H9 (cell line): Measurements from ENCODE around the gene NEK6. TPM values are rescaled to one million over a fixed set of nuclear protein-coding genes. Genes with fewer than 3 reads are reported as not detected.

Source experiments
- DNase-seq: peaks from one replicate; pipeline ENCODE4 v3.0.0-alpha.2; 2017
- H2AFZ ChIP-seq: one replicate; pipeline ENCODE4 v1.6.1; 2013; ENCODE audit warnings: mild to moderate bottlenecking, low read length, control low read depth, moderate library complexity
- H2AK5ac ChIP-seq: 2 replicates; pipeline ENCODE4 v1.6.1; 2013; ENCODE audit warnings: low read length, control low read depth, mixed read lengths; ENCODE audit not compliant: insufficient read length
- H2BK120ac ChIP-seq: one replicate; pipeline ENCODE4 v1.6.1; 2013; ENCODE audit warnings: low read depth, mild to moderate bottlenecking, low read length, control low read depth, inconsistent platforms; ENCODE audit not compliant: poor library complexity, severe bottlenecking
- H2BK12ac ChIP-seq: 2 replicates; pipeline ENCODE4 v1.6.1; 2013; ENCODE audit warnings: low read length, control low read depth, mixed read lengths, low read depth; ENCODE audit not compliant: insufficient read length
- H2BK15ac ChIP-seq: 2 replicates; pipeline ENCODE4 v1.6.1; 2013; ENCODE audit warnings: low read depth, low read length, control low read depth
- H2BK20ac ChIP-seq: one replicate; pipeline ENCODE4 v1.6.1; 2013; ENCODE audit warnings: low read depth, mild to moderate bottlenecking, low read length, control low read depth, inconsistent platforms; ENCODE audit not compliant: poor library complexity, severe bottlenecking
- H2BK5ac ChIP-seq: 2 replicates; pipeline ENCODE4 v1.6.1; 2013; ENCODE audit warnings: low read length, control low read depth, mixed read lengths; ENCODE audit not compliant: insufficient read length
- H3K14ac ChIP-seq: 2 replicates; pipeline ENCODE4 v1.6.1; 2013; ENCODE audit warnings: low read length, control low read depth; ENCODE audit not compliant: insufficient read depth
- H3K18ac ChIP-seq: 2 replicates; pipeline ENCODE4 v1.6.1; 2013; ENCODE audit warnings: low read depth, mild to moderate bottlenecking, mixed read lengths, low read length, control low read depth; ENCODE audit not compliant: insufficient read length
- H3K23ac ChIP-seq: 2 replicates; pipeline ENCODE4 v1.6.1; 2013; ENCODE audit warnings: low read length, control low read depth, mixed read lengths, low read depth; ENCODE audit not compliant: insufficient read length
- H3K23me2 ChIP-seq: 2 replicates; pipeline ENCODE4 v1.6.1; 2013; ENCODE audit warnings: low read depth, mild to moderate bottlenecking, mixed read lengths, low read length, control low read depth; ENCODE audit not compliant: insufficient read length, poor library complexity, severe bottlenecking
- H3K27ac ChIP-seq: 2 replicates; pipeline ENCODE4 v1.5.1; 2013; ENCODE audit warnings: low read length, control low read depth, mixed read lengths, low read depth; ENCODE audit not compliant: insufficient read length
- H3K27me3 ChIP-seq: 2 replicates; pipeline ENCODE4 v1.6.1; 2013; ENCODE audit warnings: low read length, control low read depth, inconsistent platforms; ENCODE audit not compliant: insufficient read depth
- H3K4ac ChIP-seq: 2 replicates; pipeline ENCODE4 v1.6.1; 2013; ENCODE audit warnings: low read depth, mild to moderate bottlenecking, control low read depth, inconsistent platforms, low read length, moderate library complexity
- H3K4me1 ChIP-seq: 2 replicates; pipeline ENCODE4 v1.6.1; 2013; ENCODE audit warnings: low read length, control low read depth, inconsistent platforms; ENCODE audit not compliant: insufficient read depth
- H3K4me2 ChIP-seq: 2 replicates; pipeline ENCODE4 v1.6.1; 2013; ENCODE audit warnings: low read length, control low read depth, mixed read lengths; ENCODE audit not compliant: insufficient read length, insufficient read depth
- H3K56ac ChIP-seq: 2 replicates; pipeline ENCODE4 v1.6.1; 2013; ENCODE audit warnings: low read depth, mild to moderate bottlenecking, mixed read lengths, low read length, control low read depth; ENCODE audit not compliant: insufficient read length
- H3K79me1 ChIP-seq: 2 replicates; pipeline ENCODE4 v1.6.1; 2013; ENCODE audit warnings: low read depth, mild to moderate bottlenecking, moderate library complexity, low read length, control low read depth, inconsistent platforms; ENCODE audit not compliant: insufficient read depth, poor library complexity, severe bottlenecking
- H3K79me2 ChIP-seq: 2 replicates; pipeline ENCODE4 v1.6.1; 2013; ENCODE audit warnings: low read length, control low read depth, inconsistent platforms; ENCODE audit not compliant: insufficient read depth
- H3K9ac ChIP-seq: 2 replicates; pipeline ENCODE4 v1.6.1; 2013; ENCODE audit warnings: low read length, control low read depth, mixed read lengths; ENCODE audit not compliant: insufficient read length; ENCODE audit errors: extremely low read depth
- H3K9me3 ChIP-seq: one replicate; pipeline ENCODE4 v1.6.1; 2013; ENCODE audit warnings: low read depth, low read length, inconsistent platforms; ENCODE audit not compliant: control insufficient read depth
- H3T11ph ChIP-seq: one replicate; pipeline ENCODE4 v1.6.1; 2013; ENCODE audit warnings: mild to moderate bottlenecking, low read length, control low read depth, inconsistent platforms
- H4K20me1 ChIP-seq: one replicate; pipeline ENCODE4 v1.6.1; 2013; ENCODE audit not compliant: control insufficient read depth, insufficient read length, insufficient read depth
- H4K5ac ChIP-seq: 2 replicates; pipeline ENCODE4 v1.6.1; 2013; ENCODE audit warnings: low read depth, mild to moderate bottlenecking, mixed read lengths, low read length, control low read depth; ENCODE audit not compliant: insufficient read length
- H4K8ac ChIP-seq: replicated peaks from 2 replicates; pipeline ENCODE4 v1.6.1; 2013; ENCODE audit warnings: low read length, control low read depth, mixed read lengths, low read depth; ENCODE audit not compliant: insufficient read length
- H4K91ac ChIP-seq: 2 replicates; pipeline ENCODE4 v1.6.1; 2013; ENCODE audit warnings: low read depth, mild to moderate bottlenecking, moderate library complexity, mixed read lengths, low read length, control low read depth; ENCODE audit not compliant: insufficient read length
- H3K27ac Mint-ChIP-seq, 3 experiments: 2 replicates in 2 of 3; 3 replicates in 1 of 3; pipeline ENCODE4 v1.8.0; 2020 to 2021; ENCODE audit warnings: mixed read lengths in 3 of 3, mild to moderate bottlenecking in 1 of 3, moderate library complexity in 1 of 3
- H3K27me3 Mint-ChIP-seq: 2 replicates; pipeline ENCODE4 v1.8.0; 2021; ENCODE audit warnings: low read depth, mild to moderate bottlenecking, moderate library complexity, mixed read lengths
- H3K36me3 Mint-ChIP-seq, 3 experiments: 2 replicates in 2 of 3; 3 replicates in 1 of 3; pipeline ENCODE4 v1.8.0; 2020 to 2021; ENCODE audit warnings: low read depth in 3 of 3, mixed read lengths in 3 of 3; ENCODE audit not compliant: insufficient read depth in 1 of 3
- H3K4me1 Mint-ChIP-seq, 2 experiments: 2 replicates each; pipeline ENCODE4 v1.8.0; 2020; ENCODE audit warnings: mixed read lengths in 2 of 2
- H3K4me3 Mint-ChIP-seq, 2 experiments: 2 replicates in 1 of 2; 3 replicates in 1 of 2; pipeline ENCODE4 v1.8.0; 2020 to 2021; ENCODE audit warnings: mild to moderate bottlenecking in 2 of 2, mixed read lengths in 2 of 2, moderate library complexity in 1 of 2
- H3K9me3 Mint-ChIP-seq, 2 experiments: 2 replicates in 1 of 2; 3 replicates in 1 of 2; pipeline ENCODE4 v1.8.0; 2020; ENCODE audit warnings: mild to moderate bottlenecking in 2 of 2, mixed read lengths in 2 of 2, moderate library complexity in 1 of 2
- WGBS: extraction: QIAGEN DNeasy Blood & Tissue Kit; methylation state at CpG from one replicate; pipeline ENCODE4 v1.1.7; 2013; ENCODE audit warnings: missing lambda C conversion rate, low lambda C conversion rate, mixed read lengths; ENCODE audit not compliant: insufficient read length; ENCODE audit errors: extremely low coverage; 5-methylcytosine and 5-hydroxymethylcytosine counted together
- total RNA-seq: library from RNA; stranded (reverse); gene quantifications from 2 replicates; pipeline ENCODE4 v1.2.1, GENCODE V29; 2021
- TF ChIP-seq, protein P1 (sequence below): fragments of 200-600 bp; sonication (generic); conservative IDR thresholded peaks from 3 replicates; pipeline ENCODE4 v1.8.0; 2021; ENCODE audit warnings: antibody characterized with exemption, mild to moderate bottlenecking

The NEK6 gene
- total RNA-seq, 1 experiment from 2014 or later = 14.3 TPM

DNA sequence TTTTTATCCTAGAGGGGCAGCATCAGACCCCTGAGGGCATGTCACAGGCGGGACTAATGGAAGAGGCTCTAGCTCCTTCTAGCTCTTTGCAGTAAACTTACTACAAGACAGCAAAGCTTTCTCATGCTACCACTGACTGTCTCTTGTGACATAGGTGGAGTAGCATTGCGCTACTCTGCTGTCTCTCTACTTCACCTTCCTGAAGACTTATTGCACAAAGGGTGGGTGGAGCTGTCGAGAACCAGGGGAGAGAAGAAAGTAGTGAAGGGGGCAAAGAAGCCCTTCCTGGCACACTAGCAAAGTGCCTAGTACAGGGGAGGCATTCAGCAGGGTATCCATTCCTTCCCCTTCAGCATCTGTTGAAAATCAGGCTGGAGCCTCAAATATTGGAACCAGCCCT is 36.1 kb upstream of the NEK6 start:
- no peaks in the 10 kb centered on the region for H3K9me3 Mint-ChIP-seq
- H3K14ac ChIP-seq = no peak overlapping the region
- H3K79me2 ChIP-seq = no peaks in the 10 kb centered on the region

More for the DNA sequence above, 36.1 kb upstream of the NEK6 start:
- Histone ChIP-seq H2BK120ac (no peak overlapping the region), H3K56ac (no peak overlapping the region), H3K4ac (no peak overlapping the region), H2BK15ac (no peak overlapping the region), H2BK12ac (no peak overlapping the region), H4K91ac (no peak overlapping the region), H3K79me1 (no peaks in the 10 kb centered on the region), H3K23ac (no peak overlapping the region), H3K9ac (no peak overlapping the region), H4K5ac (no peak overlapping the region), H2BK5ac (no peak overlapping the region), H3K23me2 (no peaks in the 10 kb centered on the region), H3K27ac (no peak overlapping the region), H3T11ph (no peak overlapping the region), H2AFZ (no peak overlapping the region), H2AK5ac (no peak overlapping the region), H3K27me3 (no peaks in the 10 kb centered on the region), H3K9me3 (no peaks in the 10 kb centered on the region), H4K20me1 (no peaks in the 10 kb centered on the region), H4K8ac (no peak overlapping the region), H3K4me2 (no peak overlapping the region), H3K4me1 (no peaks in the 10 kb centered on the region), H3K18ac (no peak overlapping the region), H2BK20ac (no peak overlapping the region)
- no peak for DNase-seq
- Mint-ChIP-seq H3K36me3 (no peaks in the 10 kb centered on the region), H3K27me3 (peaks cover 6% of the 10 kb centered on the region), H3K4me1 (peaks cover 5 to 9% of the 10 kb centered on the region in 2 experiments; a peak in 3 of 4 replicates), H3K4me3 (no peak overlapping the region), H3K27ac (no peak overlapping the region)
- WGBS = no CpG with 5 or more reads among the region's 3 CpGs
- TF ChIP-seq, protein P1, sequence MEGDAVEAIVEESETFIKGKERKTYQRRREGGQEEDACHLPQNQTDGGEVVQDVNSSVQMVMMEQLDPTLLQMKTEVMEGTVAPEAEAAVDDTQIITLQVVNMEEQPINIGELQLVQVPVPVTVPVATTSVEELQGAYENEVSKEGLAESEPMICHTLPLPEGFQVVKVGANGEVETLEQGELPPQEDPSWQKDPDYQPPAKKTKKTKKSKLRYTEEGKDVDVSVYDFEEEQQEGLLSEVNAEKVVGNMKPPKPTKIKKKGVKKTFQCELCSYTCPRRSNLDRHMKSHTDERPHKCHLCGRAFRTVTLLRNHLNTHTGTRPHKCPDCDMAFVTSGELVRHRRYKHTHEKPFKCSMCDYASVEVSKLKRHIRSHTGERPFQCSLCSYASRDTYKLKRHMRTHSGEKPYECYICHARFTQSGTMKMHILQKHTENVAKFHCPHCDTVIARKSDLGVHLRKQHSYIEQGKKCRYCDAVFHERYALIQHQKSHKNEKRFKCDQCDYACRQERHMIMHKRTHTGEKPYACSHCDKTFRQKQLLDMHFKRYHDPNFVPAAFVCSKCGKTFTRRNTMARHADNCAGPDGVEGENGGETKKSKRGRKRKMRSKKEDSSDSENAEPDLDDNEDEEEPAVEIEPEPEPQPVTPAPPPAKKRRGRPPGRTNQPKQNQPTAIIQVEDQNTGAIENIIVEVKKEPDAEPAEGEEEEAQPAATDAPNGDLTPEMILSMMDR = no peak
